Spinal cord (tissue), 10 donors: ENCODE results near the gene IL6ST. TPM values are rescaled to one million over a fixed set of nuclear protein-coding genes. Genes with fewer than 3 reads are reported as not detected.

Source experiments
- DNase-seq, 6 donors: peaks; one replicate each; pipeline versions ENCODE4 v3.0.0 to v3.0.0-alpha.2; 2013 to 2015; ENCODE audit warnings: low spot score in 6 of 6, low read depth in 4 of 6
- H3K27ac ChIP-seq: one replicate; pipeline ENCODE4 v1.5.1; 2013; ENCODE audit warnings: low read depth, low read length, control low read depth
- H3K27me3 ChIP-seq: one replicate; pipeline ENCODE4 v1.6.1; 2013; ENCODE audit warnings: low read length; ENCODE audit not compliant: control insufficient read depth, insufficient read depth
- H3K36me3 ChIP-seq: one replicate; pipeline ENCODE4 v1.6.1; 2013; ENCODE audit warnings: low read length; ENCODE audit not compliant: control insufficient read depth, insufficient read depth
- H3K4me1 ChIP-seq: one replicate; pipeline ENCODE4 v1.6.1; 2013; ENCODE audit warnings: low read length; ENCODE audit not compliant: control insufficient read depth, insufficient read depth
- H3K4me3 ChIP-seq: one replicate; pipeline ENCODE4 v1.5.1; 2013; ENCODE audit warnings: low read depth, low read length, control low read depth
- H3K9me3 ChIP-seq: one replicate; pipeline ENCODE4 v1.6.1; 2013; ENCODE audit warnings: low read length; ENCODE audit not compliant: control insufficient read depth, insufficient read depth
- WGBS: methylation state at CpG from one replicate; pipeline ENCODE4 v1.1.5; 2013; ENCODE audit warnings: missing lambda C conversion rate; ENCODE audit not compliant: insufficient coverage; 5-methylcytosine and 5-hydroxymethylcytosine counted together
- polyA plus RNA-seq, 2 donors: library from polyadenylated mRNA; unstranded; fragments of 120-200 nt; gene quantifications; one replicate each; pipeline ENCODE4 v1.2.1, GENCODE V29; 2013; ENCODE audit not compliant: insufficient read length in 2 of 2
- total RNA-seq, 2 donors: library from RNA; depleted of rRNA in 1 of 2; stranded (reverse); fragments of 120-200 nt in 1 of 2; fragments of >200 nt in 1 of 2; gene quantifications; one replicate each; pipeline versions ENCODE4 v1.2.3 to v1.2.4, GENCODE V29; 2013 to 2014
- donor health status: healthy.

The IL6ST gene
- total and polyA plus RNA-seq, 4 donors: 49.9 to 246 (median 145) TPM

- no peak for DNase-seq
- Histone ChIP-seq H3K36me3 (no peaks in the 10 kb centered on the region), H3K9me3 (no peaks in the 10 kb centered on the region), H3K4me3 (no peak overlapping the region), H3K4me1 (no peaks in the 10 kb centered on the region), H3K27me3 (no peaks in the 10 kb centered on the region), H3K27ac (no peak overlapping the region)
- WGBS: 95% methylated on average over 4 of the region's 5 CpGs
Measured at GRCh38 chr5:55926476-55926875, 68.3 kb downstream of the IL6ST start.

DNA sequence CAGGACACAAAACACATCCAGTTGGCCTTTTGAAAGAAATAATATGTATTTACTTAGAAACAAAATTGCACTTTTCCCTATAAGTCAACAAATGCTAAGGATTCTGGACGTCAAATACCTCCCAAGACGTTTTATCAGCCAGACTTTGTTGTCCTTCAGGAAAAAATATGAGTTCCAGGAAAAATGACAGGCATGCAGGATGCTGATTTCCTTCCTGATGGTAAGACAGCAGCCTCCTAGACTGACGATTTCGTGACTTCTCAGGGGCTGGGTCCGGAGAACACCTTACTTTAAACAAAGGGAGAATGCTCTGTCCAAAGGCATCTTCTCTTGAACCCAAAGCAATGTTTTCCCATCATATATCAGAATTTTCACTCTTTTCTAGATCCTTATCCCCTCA lies 69.1 kb downstream of the IL6ST start:
- H3K27me3 ChIP-seq: no peaks in the 10 kb centered on the region
- 80% methylated on average over 5 of the region's 5 CpGs for WGBS
- H3K36me3 ChIP-seq: no peaks in the 10 kb centered on the region
- no peak overlapping the region for H3K4me3 ChIP-seq
- no peak overlapping the region for H3K27ac ChIP-seq
- no peak for DNase-seq
- no peaks in the 10 kb centered on the region for H3K9me3 ChIP-seq
- H3K4me1 ChIP-seq: no peaks in the 10 kb centered on the region

DNA sequence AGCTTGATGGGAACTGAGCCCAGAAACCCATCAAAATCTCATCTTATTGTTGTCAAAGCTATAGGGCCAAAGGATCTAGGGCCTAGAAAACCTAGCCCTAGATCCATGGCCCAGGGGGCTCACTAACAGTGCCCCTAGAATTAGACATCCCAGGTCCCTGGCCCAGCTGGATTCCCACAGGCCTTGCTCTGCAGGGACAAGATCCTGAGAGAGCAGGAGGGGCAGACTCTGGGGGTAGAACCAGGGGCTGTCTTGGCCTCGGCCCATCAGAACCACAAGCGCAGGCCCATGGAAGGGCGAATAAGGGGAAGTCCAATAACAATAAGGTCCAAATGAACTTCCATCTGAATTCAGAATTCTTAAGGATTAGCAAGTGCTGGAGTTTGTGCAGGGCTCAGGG lies 69.6 kb downstream of the IL6ST start:
- no peaks in the 10 kb centered on the region for H3K27me3 ChIP-seq
- no peaks in the 10 kb centered on the region for H3K36me3 ChIP-seq
- no peak overlapping the region for H3K27ac ChIP-seq
- H3K4me1 ChIP-seq: no peaks in the 10 kb centered on the region
- no peaks in the 10 kb centered on the region for H3K9me3 ChIP-seq
- H3K4me3 ChIP-seq: no peak overlapping the region
- 90% methylated on average over 2 of the region's 3 CpGs for WGBS
- no peak for DNase-seq

DNA sequence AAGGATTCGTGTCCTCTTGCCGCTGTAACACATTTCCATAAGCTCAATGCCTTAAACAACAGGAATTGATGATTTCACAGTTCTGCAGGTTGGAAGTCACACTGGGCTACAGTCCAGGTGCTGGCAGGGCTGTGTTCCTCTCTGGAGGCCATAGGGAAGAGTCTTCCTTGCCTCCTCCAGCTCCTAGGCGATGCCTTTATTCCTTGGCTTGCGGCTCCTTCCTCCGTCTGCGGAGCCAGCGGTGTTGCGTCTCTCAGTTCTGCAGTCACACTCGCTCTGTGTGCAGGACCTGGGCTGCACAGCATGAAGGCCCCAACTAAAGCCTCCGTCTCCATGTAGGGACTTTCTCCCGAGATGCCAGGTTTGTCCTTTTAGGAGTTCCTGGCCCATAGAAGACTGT lies 70.0 kb downstream of the IL6ST start:
- H3K27me3 ChIP-seq: no peaks in the 10 kb centered on the region
- no peak for DNase-seq
- no peak overlapping the region for H3K4me3 ChIP-seq
- H3K27ac ChIP-seq: no peak overlapping the region
- no peaks in the 10 kb centered on the region for H3K4me1 ChIP-seq
- no peaks in the 10 kb centered on the region for H3K9me3 ChIP-seq
- H3K36me3 ChIP-seq: no peaks in the 10 kb centered on the region
- 96% methylated on average over 11 of the region's 11 CpGs for WGBS

DNA sequence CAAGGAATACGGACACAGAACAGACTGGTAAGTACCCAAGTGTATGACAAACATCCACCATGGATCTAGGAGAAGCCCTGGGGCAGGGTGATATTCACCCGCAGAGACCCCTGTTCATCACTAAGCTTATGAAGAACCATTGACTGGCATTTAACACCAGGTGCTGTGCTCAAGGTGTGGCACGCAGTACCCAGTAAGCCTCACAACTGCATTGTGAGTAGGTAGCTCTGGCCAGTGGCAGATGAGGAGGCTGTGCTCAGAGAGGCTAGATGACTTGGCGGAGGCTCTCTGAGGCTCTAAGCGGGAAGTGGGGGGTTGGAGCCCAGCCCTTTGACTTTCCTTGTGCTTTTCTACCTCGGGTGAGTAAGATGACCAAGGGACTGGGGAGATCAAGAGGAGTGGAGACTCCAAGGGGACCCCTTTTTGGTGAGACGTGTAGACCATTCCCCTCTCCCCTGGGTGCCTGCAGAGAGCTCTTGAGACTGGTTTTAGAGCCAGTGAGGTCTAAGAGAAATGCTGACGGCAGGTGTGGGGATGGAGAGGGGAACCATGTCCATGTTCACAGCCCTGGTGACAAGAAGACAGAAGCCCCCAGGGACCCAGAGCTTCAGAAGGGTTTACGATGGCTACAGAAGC lies 70.8 kb downstream of the IL6ST start:
- DNase-seq: no peak
- WGBS: 92% methylated on average over 9 of the region's 9 CpGs
- Histone ChIP-seq H3K9me3 (no peaks in the 10 kb centered on the region), H3K36me3 (no peaks in the 10 kb centered on the region), H3K4me1 (no peaks in the 10 kb centered on the region), H3K27me3 (no peaks in the 10 kb centered on the region), H3K27ac (no peak overlapping the region), H3K4me3 (no peak overlapping the region)

GRCh38 chr5:55923177-55923771 lies 71.5 kb downstream of the IL6ST start:
- Histone ChIP-seq H3K36me3 (no peaks in the 10 kb centered on the region), H3K27ac (no peak overlapping the region), H3K9me3 (no peaks in the 10 kb centered on the region), H3K4me3 (no peak overlapping the region), H3K27me3 (no peaks in the 10 kb centered on the region), H3K4me1 (no peaks in the 10 kb centered on the region)
- 56% methylated on average over 17 of the region's 17 CpGs for WGBS
- no peak for DNase-seq

- Histone ChIP-seq H3K4me3 (no peak overlapping the region), H3K36me3 (no peaks in the 10 kb centered on the region), H3K27me3 (no peaks in the 10 kb centered on the region), H3K9me3 (no peaks in the 10 kb centered on the region), H3K27ac (no peak overlapping the region), H3K4me1 (no peaks in the 10 kb centered on the region)
- DNase-seq: no peak
- WGBS: 82% methylated on average over 3 of the region's 4 CpGs
Measured at GRCh38 chr5:55921617-55922016, 73.1 kb downstream of the IL6ST start.

DNA sequence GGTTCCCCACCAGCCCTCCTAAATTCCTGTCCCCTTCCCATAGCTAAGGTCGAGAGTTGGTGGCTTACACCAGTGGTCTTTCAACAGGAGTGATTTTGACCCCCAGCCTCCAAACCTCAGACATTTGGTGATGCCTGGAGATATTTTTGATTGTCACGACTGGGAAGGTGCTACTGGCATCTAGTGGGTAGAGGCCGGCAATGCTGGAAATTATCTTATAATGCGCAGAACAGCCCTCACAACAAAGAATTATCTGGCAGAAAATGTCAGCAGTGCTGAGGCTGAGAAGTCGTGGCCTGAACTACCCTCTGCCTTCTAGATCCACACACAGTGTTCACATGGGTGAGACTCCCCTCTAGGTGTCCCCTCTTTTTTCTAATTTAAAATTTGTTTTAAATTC lies 74.0 kb downstream of the IL6ST start:
- WGBS: 80% methylated on average over 1 of the region's 5 CpGs
- Histone ChIP-seq H3K27ac (no peak overlapping the region), H3K9me3 (no peaks in the 10 kb centered on the region), H3K36me3 (no peaks in the 10 kb centered on the region), H3K27me3 (no peaks in the 10 kb centered on the region), H3K4me1 (no peaks in the 10 kb centered on the region), H3K4me3 (no peak overlapping the region)
- DNase-seq: peak in 2 of 6 donors; percentile 14 to 66

- WGBS: 70% methylated on average over 3 of the region's 3 CpGs
- Histone ChIP-seq H3K9me3 (no peaks in the 10 kb centered on the region), H3K4me3 (no peak overlapping the region), H3K4me1 (no peaks in the 10 kb centered on the region), H3K27ac (no peak overlapping the region), H3K36me3 (no peaks in the 10 kb centered on the region), H3K27me3 (no peaks in the 10 kb centered on the region)
- no peak for DNase-seq
Measured at GRCh38 chr5:55919625-55920024, 75.1 kb downstream of the IL6ST start.
